Measurements from ENCODE around the gene MYH10.
A peak's percentile ranks its signal among the peaks of the same experiment; 100 is the strongest.

MYH10 gene

DNA sequence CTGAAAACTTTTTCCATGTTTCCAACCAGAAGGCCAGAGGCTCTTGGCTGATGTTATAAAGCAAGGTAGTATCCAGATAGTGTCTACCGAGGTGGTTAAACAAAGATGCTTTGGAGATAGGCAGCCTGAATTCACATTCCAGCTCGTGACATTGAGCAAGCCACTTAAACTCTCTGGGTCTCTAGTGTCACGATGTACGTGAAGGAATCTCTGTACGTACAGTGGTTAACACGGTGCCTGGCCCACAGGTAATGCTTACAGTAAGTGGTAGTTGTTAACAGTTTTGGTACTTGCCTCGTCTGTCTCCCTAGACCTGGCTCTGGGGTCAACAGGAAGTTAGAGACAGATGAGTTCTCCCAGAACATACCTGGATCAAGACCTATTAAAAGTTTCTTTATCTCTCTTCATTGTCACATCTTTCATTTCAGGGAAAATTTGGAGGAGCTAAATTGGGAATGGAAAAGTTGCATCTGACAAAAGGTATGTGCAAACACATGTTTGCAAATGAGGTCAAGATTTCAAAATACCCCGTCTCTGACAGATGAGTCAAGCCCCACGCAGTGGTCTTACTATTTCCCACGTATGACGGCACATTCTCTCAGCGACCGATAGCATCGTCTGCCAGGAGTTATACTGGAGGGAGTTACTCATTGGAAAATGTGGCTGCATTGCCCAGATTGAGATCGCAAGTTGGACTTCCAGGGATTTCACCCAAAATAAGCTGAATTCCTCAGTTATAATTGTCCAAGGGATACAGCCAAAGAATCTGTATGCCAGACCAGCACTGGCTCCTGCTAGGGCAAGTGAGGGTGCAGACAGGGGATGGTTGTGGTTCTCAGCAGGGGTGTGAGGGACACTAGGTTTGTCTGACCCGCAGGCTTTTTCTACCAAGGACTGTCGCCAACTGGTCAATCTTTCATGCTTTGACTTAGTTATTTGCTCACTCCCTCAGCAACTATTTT is 18.9 kb upstream of the MYH10 start:
- peak; percentile 29 for DNase-seq (ENCODE audit: low spot score)
- no peak for FAIRE-seq

DNA sequence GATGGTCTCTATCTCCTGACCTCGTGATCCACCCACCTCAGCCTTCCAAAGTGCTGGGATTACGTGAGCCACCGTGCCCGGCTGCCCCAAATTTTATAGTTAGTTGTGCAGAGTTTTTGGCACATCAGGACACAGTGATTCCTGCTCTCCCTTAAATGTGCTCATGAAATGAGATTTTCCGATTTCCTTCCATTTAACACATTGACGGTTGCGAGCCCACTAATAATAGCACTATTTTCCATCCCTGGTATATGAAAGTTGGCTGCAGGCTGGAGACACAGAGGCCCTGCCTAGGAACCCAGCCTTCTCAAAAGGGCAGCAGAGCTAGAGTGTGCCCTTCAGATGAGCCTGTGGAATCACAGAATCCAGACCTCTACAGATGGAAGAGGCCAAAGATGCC is 17.4 kb upstream of the MYH10 start:
- DNase-seq (ENCODE audit: low spot score) (no peak), FAIRE-seq (no peak)

- FAIRE-seq (no peak), DNase-seq (ENCODE audit: low spot score) (no peak)
Observed at GRCh38 chr17:8647202-8647601, 16.7 kb upstream of the MYH10 start.

DNA sequence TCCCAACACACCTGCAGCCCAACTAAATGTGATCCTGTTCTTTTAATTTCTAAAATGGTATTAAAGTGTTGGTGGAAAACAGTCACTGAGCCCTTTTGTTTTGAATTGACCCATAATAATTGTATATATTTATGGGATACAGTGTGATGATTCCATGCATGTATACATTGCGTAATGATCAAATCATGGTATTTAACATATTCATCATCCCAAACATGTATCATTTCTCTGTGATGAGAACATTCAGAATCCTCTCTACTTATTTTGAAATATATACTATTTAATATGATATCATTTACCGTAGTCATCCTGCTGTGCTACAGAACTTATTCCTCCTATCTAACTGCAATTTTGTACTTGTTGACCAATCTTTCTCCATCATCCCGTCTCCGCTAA is 14.0 kb upstream of the MYH10 start:
- FAIRE-seq, result no peak
- no peak for DNase-seq (ENCODE audit: low spot score)

DNA sequence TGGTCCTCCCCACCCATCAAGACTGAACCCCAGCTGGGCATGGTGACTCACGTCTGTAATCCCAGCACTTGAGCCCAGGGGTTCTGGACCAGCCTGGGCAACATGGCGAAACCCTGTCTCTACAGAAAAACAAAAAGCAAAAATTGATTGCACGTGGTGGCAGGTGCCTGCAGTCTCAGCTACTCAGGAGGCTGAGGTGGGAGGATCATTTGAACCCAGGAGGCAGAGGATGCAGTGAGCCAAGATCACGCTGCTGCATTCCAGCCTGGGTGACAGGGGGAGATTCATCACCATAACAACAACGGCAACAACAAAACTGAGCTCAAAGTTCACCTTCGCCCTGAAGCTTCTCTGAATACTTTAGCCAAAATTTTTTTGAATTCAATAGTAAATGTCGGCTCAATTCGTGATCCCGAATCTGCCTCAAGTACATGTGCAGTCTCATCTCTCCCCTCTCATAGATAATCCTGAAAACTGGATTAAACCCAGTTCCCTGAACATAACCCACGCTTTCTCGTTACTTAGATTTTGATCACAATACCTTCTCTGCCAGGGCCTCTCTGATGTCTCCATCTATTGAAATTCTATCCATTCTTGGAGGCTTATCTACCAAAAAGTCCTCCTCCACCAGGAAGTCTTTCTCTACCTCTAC is 13.5 kb upstream of the MYH10 start:
- DNase-seq (ENCODE audit: low spot score) (no peak), FAIRE-seq (no peak)

DNA sequence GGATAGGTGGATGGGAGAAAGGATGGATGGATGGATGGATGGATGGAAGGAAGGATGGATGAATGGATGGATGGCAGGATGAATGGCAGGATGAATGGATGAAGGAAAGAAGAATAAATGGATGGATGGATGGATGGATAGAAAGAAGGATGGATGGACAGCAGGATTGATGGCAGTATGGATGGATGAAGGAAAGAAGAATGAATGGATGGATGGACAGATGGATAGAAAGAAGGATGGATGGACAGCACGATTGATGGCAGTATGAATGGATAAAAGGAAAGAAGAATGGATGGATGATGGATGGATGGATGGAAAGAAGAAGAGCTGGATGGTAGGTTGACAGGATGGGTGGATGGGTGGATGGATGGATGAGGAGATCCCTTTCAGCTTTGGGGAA is 9.2 kb upstream of the MYH10 start:
- DNase-seq (ENCODE audit: low spot score) (no peak), FAIRE-seq (no peak)

GRCh38 chr17:8632061-8632460 is 1.5 kb upstream of the MYH10 start:
- no peak for FAIRE-seq

DNA sequence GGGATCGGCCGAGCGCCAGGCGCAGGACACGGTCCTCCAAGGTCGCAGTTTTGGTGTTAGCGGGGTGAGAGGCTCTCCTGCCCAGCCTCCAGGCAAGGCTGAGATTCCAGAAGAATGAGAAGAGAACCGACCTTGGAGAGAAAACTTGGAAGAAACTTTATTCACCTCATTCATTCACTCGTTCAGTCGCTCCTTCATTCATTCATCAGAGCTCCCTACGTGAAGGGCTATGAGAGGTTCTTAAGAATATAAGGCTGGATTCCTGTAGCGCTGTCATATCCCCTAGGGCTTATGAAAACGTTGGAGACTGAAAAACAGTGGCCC is 991 bp upstream of the MYH10 start:
- no peak for DNase-seq (ENCODE audit: low spot score)
- no peak for FAIRE-seq

More at GRCh38 chr17:8632061-8632460, 1.5 kb upstream of the MYH10 start:
- no peak for DNase-seq (ENCODE audit: low spot score)

- DNase-seq (ENCODE audit: low spot score), result peak; percentile 97
- no peak for FAIRE-seq
Observed at GRCh38 chr17:8630802-8631553, 453 bp upstream of the MYH10 start.

- FAIRE-seq (no peak), DNase-seq (ENCODE audit: low spot score) (peak; percentile 16)
Observed at GRCh38 chr17:8629371-8630226, 926 bp downstream of the MYH10 start.

DNA sequence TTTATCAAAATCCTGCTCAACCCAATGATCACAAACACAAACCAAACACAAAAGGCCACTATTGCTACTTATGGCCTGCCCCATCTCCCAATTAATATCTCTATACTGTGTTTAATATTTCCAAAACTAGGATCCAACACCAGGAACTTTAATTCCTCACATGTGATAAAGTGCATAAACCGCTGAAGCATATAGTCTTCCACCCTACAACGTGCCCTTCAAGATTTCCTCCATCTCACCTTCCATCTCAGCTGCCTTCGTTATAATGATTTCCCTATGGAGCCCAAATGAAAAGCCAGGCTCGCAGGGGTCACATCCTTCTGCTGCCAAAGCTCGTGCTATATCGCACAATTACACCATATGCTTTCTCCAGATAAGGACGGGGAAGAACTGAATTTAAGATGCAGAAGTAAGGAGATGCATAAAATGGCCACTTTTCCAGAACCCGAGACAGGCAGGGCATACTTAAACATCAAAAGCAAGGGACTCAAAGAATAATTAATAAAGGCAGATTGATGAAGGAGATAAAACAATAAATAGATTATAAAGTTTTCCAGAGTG is 1.8 kb downstream of the MYH10 start:
- DNase-seq (ENCODE audit: low spot score), result no peak
- FAIRE-seq, result no peak

GRCh38 chr17:8628172-8628571 is 2.4 kb downstream of the MYH10 start:
- DNase-seq (ENCODE audit: low spot score), result no peak
- FAIRE-seq, result no peak

DNA sequence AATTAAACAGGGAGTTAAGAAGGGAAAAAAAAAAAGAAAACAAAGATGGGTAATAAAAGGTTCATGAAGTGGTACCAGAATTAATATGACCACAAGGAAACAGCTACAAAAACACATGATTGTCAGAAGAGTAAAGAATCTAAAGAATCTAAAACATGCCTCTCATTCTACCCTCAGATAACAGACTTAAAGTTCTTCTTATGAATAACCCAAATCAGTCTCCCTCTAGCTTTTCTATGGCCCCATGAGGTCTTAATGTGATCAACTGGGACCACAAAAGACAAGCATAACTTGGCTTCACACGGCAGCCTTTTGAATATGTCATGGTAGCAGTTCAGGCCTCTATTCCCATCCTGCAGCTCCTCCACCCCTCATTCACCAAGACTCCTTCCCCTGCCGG is 6.9 kb downstream of the MYH10 start:
- DNase-seq (ENCODE audit: low spot score), result no peak
- FAIRE-seq, result no peak

- no peak for FAIRE-seq
- DNase-seq (ENCODE audit: low spot score), result no peak
Observed at GRCh38 chr17:8622191-8622590, 8.3 kb downstream of the MYH10 start.

- FAIRE-seq (no peak), DNase-seq (ENCODE audit: low spot score) (no peak)
Observed at GRCh38 chr17:8621585-8621984, 8.9 kb downstream of the MYH10 start.

GRCh38 chr17:8619294-8619693 is 11.2 kb downstream of the MYH10 start:
- no peak for DNase-seq (ENCODE audit: low spot score)
- FAIRE-seq, result no peak

GRCh38 chr17:8618825-8619224 is 11.7 kb downstream of the MYH10 start:
- FAIRE-seq (no peak), DNase-seq (ENCODE audit: low spot score) (no peak)

- FAIRE-seq (no peak), DNase-seq (ENCODE audit: low spot score) (no peak)
Observed at GRCh38 chr17:8614988-8615387, 15.5 kb downstream of the MYH10 start.

DNA sequence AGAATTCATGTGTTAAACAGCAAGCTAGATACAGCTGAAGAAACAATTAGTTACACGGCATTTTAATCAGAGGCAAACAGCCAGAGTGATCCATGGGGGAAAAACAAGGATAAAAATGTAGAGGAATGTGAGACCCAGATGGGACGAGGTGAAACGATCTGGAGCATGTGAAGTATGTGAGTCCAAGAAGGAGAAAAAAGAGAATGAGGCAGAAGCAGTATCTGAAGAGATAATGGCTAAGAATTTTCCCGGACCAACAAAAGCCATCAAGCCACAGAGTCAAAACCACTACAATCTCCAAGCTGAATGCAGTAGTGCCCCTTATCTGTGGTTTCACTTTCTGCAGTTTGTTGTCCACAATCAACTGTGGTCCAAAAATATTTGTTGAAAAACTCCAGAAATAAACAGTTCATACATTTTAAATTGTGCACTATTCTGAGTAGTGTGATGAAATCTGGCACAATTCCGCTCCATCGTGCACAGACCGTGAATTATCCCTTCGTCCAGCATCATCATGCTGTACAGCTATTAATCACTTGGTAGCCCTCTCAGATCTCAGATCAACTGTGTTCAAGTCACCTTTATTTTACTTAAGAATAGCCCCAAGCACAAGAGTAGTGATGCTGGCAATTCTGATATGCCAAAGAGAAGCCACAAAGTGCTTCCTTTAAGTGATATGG is 18.8 kb downstream of the MYH10 start:
- no peak for FAIRE-seq
- no peak for DNase-seq (ENCODE audit: low spot score)

GRCh38 chr17:8611137-8611536 is 19.4 kb downstream of the MYH10 start:
- DNase-seq (ENCODE audit: low spot score), result no peak
- no peak for FAIRE-seq

All from urothelium cell line (cell line).